ENCODE data around the gene SARDH.

The SARDH gene

DNA sequence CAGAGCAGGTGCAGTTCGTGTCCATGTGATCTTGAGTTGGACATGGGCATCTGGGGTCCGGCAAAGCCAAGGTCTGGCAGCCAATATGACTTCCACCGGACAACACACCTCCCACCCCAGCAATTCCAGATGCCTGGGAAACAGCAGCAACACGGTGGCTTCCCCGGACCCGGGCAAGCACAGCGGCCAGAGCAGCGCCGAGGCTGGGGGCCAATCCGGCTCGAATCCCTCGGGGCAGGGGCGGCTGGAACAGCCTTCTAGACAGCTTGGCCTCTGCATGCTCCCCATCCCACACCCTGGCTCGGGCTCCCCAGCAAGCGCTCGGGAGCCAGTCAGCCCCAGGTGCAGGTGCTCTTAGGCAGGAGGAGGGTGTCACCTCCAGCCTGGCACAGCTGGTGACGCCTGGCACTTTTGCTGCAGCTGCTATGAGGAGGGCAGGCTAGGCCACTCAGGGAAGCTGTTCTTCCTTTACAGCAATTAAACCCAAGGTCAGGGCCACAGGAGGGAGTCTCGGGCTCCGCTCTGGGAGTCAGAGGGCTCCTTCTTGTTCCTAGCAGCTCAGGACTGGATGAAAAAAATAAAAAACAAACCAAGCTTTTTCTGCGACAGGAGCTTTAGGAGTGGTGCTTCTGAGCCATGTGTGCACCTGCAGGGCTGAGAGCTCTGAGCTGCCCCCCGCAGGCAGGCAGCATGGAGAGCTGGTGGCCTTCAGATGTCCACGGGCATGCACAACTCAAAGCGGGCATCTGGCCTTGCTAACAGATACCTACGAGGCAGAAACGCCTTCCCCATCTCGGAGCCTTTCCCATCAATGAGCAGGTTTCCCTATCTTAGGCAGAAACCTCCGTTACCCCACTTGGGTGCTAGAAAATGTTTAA, 73.7 kb downstream of the SARDH start:
- DNase-seq: no peak

DNA sequence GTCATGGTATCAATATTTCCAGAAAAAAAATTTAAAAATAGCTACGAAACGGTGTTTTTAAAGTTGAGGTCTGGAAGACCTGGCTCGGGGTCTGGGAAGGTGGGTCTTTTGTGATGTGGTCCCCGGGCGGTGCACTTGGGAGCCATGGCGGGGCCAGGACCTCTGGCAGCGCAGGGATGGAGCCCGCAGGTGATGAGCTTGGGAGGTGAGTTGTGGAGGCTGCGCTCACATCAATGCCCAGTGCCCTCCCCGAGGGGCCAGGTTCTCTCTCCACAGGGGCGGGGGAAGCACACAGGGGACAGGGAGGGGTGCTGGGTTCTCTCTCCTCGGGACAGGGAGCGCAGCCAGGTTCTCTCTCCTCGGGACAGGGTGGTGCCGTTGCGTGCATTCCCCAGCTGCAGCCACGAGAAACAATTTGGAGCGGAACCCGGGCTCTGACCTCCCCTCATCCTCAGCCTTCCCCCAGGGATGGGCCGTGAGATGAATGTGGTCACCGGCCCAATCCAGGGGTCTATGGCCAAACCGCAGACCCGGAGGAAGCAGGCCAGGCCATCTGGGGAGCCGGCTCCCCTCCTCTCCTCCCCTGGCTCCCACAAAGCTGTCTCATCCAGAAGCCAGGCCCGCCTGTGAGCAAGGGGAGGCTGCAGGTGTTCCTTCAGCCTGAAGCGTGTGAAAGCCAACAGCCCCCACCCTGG, 76.2 kb downstream of the SARDH start:
- no peak for DNase-seq

DNA sequence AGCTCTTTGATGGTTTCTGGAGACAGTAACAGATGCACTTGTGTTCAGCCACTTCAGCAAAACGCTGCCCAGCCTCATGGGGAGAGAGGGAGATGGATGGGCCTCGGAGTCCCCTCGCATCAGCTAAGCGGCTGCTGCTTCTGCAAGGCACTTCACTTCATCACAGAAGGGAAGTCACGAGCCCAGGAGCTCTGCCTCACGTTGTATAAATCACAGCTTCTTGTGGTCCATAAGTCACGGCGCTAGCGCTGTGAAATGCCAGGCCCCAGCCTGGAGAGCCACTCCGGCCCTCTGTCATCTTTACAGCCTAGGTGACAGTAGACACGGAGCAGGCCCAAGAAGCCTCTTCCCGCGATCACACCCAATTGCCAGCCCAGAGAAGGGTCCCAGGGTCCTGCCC, 78.6 kb downstream of the SARDH start:
- no peak for DNase-seq

DNA sequence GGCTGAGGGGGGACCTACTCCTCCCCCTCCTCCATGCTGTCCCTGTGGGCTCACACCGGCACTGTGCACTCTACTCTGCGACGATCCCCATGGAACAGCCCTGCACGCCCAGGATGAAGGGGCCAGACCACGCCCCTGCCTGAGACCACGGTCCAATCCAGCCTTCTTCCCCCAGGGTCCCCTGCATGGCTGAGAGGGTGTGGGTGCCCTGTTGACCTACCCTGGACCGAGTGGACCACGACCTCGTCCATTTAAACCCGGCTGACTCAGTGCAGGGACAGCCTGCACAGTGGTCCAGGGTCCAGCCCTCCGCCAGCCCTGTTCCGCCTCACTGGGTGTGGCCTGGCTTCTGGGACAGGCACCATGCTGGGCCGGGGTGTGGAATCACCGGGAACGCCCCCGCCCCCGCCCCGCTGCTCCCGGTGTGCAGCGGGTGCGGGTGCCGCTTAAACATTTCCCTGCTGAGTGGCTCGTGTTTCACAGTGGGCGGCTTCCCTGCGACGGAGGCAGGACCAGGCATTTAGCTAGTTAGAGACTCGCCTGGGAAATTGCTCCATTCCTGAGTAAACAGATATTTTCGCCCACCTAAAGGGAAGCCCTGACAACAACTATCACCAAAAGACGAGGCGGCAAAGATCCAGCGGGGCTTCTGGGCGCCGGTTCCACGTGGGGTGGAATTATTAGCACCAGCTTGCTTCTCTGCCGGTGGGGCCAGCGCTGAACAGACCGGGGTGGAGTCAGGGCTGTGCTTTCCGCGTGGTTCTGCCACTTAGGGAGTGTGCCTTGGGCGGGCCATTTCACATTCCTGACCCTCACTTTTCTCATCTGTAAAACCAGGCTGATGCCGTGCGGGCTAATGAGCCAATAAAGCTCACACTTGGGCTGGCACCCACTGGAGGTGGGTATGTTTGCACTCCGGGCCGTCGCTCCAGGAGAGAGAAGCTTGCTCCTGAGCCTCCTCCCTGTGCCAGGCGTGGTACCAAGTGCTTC, 79.4 kb downstream of the SARDH start:
- peak; percentile 32 for DNase-seq

DNA sequence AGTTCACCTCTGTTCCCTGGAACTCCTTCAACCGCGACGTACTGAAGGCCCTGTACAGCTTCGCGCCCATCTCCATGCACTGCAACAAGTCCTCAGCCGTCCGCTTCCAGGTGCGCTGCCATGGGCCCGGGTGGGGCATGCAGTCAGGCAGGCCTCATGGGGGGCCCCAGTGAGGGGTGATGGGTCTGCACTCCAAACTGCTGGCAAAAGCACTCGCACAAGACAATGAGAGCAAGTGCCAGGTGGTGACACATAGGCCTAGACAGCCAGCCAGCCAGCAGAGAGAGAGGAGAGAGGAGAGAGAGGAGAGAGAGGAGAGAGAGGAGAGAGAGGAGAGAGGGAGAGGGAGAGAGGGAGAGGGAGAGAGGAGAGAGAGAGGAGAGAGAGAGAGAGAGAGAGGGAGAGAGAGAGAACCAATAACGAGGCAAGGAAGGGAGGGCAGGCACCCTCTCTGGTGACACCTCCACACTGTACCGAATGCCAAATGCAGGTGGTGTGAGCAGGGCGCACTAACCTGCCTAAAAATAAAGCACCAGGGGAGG, 81.0 kb downstream of the SARDH start:
- no peak for DNase-seq

DNA sequence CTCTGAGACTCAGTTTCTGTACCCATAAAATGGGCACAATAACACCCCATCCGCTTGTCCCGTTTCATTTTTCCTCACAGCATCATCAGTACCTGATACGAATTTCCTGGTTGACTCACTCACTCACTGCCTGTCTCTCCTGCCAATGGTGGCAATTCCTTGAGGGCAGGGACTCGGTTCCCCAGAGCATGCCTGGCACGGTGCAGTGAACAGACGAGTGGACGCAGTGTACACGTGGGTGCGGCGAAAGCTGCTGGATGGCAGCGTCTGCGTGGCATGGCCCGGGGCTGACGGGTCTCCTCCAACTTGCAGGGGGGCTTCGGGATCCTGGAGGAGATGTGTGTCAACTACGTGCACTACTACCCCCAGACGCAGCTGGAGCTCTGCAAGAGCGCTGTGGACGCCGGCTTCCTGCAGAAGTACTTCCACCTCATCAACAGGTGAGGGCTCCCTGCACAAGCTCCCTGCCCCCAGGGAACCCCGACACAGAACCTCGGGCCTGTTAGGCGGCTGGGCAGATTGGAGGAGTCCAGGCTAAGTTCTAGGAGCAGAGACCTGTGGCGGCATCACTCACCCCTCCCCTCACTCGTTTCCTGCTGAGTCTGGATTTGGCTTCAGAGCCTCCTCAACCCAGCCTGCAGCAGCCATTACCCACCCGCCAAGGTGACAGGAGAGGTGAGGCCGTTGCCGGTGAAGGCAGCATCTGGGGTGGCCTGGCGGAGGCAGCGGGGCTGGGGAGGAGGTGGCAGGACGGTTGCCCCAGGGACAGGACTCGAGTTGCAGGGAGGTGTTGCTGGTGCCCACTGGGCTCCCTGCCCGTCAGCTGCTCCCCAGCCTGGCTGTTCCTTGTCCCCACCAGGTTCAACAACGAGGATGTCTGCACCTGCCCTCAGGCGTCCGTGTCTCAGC, 81.7 kb downstream of the SARDH start:
- DNase-seq: peak; percentile 45

DNA sequence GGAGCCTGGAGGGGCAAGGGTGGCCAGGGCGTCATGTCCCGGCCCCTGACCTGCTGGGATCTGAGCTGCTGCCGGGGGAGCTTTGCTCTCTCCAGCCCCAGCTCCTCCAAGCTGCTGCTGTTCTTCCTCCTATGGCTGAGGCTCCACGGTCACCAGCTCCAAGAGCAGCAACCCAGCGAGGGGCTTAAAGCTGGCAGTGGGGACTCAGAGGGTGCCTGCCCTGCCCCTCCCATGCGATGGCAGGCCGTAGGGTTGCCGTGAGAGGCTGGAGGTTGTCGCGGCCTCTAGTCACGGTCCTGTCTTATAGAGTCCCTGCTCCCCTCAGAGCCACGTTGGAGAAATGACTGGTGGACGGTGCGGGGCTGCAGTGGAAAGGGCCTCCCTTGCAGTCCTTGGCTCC, 82.5 kb downstream of the SARDH start:
- no peak for DNase-seq

DNA sequence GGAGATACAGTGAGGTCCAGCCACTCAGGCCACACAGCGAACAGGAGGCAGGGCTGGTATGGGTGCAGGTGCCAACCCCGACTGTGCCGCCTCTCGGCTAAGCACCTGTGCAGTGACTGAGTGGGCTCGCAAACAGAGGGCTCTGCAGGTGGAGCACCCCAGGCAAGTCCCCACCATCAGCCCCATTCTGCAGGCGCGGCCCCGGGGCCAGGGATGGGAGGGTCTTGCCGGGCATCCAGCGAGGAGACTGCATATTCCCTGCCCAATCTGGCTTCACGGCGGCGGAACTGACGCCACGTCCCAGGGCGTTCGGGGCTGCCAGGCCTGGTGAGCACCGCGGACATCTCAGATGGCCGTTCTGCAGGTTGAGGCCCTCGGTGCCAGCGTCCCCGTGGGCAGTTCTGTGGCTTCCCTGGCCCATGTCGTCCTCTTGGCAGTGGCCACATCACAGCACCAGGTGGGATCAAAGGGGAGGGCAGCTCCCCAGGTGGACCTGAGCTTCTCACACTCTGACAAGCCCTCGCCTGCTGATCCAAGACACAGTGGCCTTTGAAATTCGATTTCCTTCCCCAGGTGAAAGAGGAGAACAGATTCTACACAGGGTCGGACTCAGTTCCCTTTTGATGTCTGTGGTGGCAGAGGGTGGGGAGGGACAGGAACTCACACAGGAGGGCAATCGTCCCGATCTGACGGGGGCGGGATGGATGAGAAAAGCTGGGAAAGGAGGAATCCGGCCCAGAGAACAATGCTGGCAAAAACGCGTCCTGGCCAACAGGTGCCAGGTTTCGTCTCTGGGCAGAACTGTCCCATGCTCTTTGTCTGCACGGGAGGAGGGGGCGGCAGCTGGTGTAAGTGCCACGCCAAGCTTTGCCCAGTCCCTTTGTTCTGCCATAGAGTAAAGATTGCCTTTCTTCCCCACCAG, 83.2 kb downstream of the SARDH start:
- DNase-seq: no peak

DNA sequence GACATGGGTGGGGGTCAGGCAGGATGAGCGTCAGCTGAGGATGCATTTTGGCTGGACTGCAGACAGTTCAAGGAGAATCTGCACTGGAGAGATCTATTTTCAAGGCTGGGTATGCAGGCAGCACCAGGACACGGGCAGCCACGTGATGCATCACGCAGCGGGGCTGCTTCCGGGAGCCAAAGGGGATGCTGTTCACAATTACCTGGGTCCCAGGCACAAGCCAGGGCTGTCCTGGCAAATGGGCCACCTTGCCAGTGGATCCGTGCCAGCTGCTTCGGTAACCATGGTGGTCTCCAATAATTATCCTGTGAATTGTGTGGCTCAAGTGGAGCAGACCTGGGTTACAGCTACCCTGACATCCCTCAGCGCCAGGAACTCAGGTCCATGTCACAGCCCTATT, 84.5 kb downstream of the SARDH start:
- no peak for DNase-seq

DNA sequence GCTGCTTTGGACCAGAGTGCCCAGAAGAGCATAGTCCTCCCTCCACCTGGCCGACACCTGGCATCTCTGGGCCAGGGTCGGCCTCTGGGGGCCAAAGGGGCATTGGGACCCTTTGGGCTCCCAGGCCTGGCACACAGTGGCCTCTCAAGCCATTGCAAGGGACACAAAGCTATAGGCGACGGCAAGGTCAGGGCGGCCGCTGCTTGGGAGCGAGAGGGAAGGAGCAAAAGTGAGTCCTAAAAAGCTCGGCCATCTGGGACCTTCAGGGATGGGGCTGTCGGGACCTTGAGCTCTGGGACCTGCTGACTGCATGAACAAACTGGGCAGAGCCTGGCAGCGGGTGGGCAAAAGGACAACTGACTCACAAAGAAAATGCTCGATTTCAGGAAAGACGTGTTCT, 88.1 kb downstream of the SARDH start:
- DNase-seq: no peak

DNA sequence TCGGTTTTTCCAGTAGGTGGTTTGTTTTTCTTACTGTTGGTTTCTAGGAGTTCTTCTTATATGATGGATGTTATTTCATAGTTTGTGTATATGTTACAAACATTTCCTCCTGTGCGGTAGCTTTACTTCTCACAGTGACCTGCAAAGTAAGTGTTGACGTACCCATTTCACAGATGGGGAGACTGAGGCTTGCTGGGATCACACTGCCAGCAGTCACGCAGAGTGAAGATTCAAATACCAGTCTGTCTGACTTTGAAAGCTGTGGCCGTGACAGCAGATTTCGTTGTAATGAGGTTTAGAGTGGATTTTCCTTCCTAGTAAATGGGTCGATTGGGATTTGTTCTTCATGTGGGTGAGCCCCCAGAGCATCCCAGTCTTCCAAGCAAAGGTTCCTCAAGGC, 89.0 kb downstream of the SARDH start:
- DNase-seq: no peak

DNA sequence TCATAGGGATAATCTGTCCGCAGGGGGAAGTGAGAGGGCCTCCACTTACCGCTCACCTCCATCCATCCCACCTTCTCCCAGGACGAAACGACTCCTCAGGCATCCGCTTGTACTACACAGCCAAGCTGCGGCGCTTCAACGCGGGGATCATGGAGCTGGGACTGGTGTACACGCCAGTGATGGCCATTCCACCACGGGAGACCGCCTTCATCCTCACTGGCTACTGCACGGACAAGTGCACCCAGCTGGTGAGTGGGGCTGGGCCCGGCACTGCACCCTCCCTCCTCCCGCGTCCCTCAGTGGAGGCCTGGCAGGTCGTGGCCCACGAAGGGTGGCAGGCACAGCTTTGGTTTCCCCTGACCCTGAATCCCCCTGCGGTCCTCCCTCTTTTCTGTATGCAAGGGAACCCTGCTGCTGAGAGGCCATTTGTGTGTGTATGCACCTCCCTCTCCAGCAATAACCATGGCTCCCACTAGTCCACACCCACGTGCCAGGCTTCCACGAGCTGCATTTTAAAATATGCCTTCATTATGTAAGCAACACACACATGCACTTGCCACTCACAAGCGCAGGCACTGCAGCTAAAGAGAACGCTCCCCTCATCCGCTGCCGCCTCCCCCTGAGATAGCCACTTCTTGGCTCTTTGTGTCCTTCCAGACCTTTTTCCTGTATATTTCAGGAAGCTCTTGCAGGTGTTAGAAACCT, 90.2 kb downstream of the SARDH start:
- no peak for DNase-seq

DNA sequence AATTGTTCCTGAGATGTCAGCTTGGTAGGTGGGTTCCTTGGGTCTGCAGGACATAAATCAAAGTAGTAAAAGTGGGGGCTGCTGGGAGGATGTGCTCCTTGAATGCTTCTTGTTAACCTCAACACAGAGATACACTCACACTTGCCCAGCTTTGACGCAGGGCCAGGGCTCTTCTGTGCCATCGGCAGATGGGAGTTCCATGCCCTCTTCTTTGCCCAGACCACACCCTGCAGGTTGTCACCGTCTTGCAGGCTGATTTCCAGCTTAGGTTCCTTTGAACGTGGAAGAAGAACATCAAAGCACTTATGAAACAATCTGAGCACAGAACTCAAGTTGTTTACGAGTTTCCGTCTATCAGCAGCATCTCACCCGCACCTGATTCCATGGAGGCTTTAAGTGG, 91.0 kb downstream of the SARDH start:
- no peak for DNase-seq

DNA sequence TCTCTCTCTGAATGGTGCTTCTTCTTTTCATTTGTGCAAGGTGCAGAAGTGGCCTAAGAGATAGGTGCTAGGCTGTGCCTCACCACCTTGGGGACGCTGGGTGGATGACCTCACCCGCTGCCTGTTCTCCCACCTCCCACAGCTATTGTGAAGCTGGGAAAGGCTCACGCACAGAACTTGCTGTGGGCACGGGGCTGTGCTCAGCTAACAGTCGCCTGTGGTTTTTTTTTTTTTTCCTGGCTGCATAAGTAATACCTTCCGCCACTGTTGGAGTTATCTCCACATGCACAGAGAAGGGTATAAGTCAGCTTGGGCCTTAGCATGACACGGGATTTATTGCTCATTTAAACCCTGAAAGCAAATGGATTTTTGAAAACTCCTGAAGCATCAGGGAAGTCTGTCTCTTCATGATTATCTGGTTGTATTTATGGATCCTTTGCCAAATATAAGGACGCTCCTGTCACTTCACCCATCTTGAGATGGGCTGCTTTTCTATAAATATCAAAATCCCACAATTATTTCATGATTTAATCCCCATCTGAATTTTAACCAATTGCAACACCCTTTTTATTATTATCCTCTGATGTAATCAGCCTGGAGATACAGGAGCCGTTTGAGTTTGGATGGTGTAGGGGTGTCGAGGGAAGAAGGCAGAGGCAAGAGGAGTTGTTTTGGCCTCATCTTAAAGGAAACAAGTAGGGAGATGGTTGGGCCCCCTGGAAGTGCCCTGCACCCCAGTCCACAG, 93.0 kb downstream of the SARDH start:
- DNase-seq: no peak

DNA sequence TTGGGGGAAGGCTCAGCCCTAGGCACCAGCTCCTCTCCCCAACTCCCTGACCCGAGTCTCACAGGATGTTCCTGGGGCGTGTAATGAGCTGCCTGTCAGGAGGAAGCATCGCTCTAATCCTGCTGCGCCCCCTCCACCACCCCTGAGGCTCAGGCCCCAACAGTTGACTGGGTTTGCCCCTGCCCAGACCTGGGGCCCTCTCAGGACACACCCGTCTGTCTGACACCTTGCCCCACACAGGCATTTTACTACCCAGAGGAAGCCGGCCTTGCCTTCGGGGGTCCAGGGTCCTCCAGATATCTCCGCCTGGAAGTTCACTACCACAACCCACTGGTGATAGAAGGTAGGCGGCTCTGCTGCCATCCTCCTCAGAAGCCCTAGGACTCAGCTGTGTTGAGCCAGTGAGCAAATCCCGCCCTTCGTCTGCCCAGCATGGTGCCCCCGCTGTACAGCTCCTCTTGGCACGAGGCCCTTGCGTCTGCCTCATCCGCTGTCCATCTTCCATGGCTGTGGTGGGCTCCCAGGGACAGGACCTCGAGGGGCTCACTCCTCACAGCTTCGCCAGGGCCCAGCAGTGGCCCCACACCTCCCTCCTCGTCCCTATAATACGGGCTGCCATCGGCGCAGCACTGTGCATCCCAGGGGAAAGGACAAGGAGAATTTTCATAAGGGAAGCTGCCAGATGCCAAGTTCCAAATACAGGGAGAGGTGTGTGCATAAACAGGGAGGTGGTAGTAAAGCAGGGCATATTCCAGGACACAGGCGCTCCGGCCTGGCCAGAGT, 94.0 kb downstream of the SARDH start:
- DNase-seq: no peak

DNA sequence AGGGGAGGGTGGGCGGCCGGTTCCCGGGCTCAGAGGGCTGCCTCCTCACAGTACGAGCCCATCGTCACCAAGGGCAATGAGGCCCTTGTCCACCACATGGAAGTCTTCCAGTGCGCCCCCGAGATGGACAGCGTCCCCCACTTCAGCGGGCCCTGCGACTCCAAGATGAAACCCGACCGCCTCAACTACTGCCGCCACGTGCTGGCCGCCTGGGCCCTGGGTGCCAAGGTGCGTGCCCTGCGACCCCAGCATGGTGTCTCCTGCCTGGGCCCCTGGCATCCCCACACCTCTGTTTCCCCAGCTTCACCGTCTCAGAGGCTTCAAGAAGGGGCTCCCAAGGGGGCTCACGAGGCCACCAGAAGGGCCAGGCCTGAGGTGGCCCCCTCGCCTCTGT, 94.8 kb downstream of the SARDH start:
- no peak for DNase-seq

DNA sequence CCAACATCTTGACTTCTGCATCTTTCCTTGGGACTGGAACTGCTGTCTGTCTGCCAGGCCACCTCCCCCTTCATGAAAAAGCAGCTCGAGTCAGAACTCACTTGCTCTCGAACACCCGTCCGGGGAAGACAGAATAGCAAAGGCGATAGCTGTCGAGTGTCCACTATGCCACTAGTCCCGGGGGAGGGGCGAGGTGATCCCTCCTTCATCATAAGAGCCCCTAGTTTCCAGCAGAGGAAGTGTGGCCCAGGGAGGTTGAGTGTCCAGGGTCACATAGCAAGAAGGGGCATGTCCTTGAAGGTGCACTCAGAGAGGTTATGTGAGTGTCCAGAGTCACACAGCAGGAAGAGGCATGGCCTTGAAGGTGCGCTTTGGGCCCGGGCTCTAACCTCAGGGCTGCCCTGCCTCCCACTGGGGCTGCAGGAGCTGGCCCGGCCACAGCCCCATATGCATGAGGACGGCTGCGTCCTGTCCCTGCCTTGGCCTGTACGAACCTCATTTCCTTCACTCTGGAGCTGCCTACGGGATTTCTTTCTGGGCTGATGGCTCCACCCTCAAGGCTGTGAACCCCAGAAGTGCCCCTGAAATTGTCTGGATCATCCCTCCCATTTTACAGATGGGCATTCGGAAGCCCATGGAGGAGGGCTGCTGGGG, 95.3 kb downstream of the SARDH start:
- no peak for DNase-seq
